Activated naive CD8-positive, alpha-beta T cell treated with anti-CD3 and anti-CD28 coated beads, Interleukin-2, amount 50 U/mL, for 24 hours (primary cell): ENCODE measurements around the gene SH2D3A.
"Not testable (repeated sequence)": the region's sequence is repeated elsewhere in the genome, so short reads cannot be mapped to it uniquely, and the experiment has no call there.

Source experiments
- ATAC-seq: fragments of 150-1000 bp; cut with Tn5 transposase; one replicate; pipeline ENCODE4 v1.10.0; 2021
- DNase-seq: peaks from one replicate; pipeline ENCODE4 v3.0.0; 2021
- H3K27ac Mint-ChIP-seq: one replicate; pipeline ENCODE4 v1.8.0; 2021; ENCODE audit warnings: mild to moderate bottlenecking, mixed read lengths
- H3K27me3 Mint-ChIP-seq: one replicate; pipeline ENCODE4 v1.8.0; 2021; ENCODE audit warnings: mixed read lengths
- H3K36me3 Mint-ChIP-seq: one replicate; pipeline ENCODE4 v1.8.0; 2021; ENCODE audit warnings: low read depth, mixed read lengths
- H3K4me1 Mint-ChIP-seq: one replicate; pipeline ENCODE4 v1.8.0; 2021; ENCODE audit warnings: mixed read lengths
- H3K4me3 Mint-ChIP-seq: one replicate; pipeline ENCODE4 v1.8.0; 2021; ENCODE audit warnings: mild to moderate bottlenecking, moderate library complexity, mixed read lengths
- H3K9me3 Mint-ChIP-seq: one replicate; pipeline ENCODE4 v1.8.0; 2021; ENCODE audit warnings: mixed read lengths

The SH2D3A gene

DNA sequence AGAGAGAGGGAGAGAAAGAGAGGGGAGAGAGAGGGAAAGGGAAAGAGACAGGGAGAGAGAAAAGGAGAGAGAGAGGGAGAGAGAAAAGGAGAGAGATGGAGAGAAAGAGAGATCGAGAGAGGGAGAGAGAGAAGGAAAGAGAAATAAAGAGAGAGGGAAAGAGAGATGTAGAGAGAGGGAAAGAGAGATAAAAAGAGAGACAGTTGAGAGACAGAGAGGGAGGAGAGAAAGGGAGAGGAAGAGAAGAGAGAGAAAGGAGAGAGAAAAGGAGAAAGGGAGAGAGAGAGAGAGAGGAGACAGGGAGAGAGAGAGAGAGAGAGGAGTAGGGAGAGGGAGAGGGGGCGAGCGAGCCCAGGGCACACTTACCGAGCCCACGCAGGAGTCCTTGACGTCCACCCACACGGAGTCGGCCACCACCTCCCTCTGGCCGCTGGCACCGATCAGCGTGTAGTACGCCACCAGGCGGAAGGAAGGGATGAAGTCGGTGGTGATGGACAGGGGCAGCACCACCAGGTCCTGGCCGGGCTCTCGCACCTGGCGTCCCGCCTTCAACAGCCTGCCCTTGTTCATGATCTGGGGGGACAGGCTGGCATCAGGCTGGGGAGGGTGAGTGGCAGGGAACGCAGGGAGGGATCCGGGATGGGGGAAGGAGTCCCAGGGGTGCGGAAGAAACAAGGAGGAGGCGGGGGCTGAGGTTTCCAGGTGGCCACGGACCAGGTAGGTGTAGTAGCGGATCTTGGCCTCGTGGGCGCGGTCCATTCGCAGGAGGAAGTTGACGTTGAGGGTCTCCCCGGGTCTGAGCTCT, 56.8 kb downstream of the SH2D3A start:
- ATAC-seq, result no peak
- H3K4me3 Mint-ChIP-seq, result no peak overlapping the region
- peaks cover 41% of the 10 kb centered on the region for H3K27me3 Mint-ChIP-seq
- no peaks in the 10 kb centered on the region for H3K9me3 Mint-ChIP-seq
- no peak overlapping the region for H3K27ac Mint-ChIP-seq
- H3K4me1 Mint-ChIP-seq, result peaks cover 10% of the 10 kb centered on the region
- peak; percentile 27 for DNase-seq
- no peaks in the 10 kb centered on the region for H3K36me3 Mint-ChIP-seq

DNA sequence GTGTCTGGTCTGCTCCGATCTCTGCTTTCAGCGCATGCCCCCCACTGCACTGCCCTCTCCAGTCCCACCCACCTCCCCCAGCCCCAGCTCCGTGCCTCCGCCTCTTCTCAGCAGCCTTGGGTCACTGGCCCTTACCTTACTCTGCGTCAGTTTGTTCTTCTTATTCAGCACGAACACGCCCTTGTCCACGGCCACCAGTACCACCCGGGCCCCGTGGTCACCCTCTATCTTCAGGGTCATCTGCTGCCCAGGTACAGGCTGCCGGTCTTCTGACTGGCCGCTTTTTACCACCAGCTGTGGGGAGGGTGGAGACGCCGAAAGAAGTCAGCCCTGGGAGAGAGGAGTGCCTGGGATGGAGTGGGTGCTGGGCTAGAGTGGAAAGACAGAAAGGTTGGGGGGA, 57.7 kb downstream of the SH2D3A start:
- H3K27me3 Mint-ChIP-seq, result peaks cover 41% of the 10 kb centered on the region

DNA sequence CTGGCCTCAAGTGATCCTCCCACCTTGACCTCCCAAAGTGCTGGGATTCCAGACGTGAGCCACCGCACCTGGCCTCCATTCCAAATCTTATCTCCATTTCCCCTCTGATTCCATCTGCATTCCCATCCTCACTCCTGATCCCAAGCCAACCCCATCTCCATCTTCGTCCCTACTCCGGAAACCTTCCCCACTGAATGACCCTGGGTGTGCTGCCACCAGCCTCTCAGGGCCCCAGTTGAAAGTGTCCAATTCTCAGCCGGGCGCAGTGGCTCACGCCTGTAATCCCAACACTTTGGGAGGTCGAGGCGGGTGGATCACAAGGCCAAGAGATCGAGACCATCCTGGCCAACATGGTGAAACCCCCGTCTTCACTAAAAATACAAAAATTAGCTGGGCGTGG, 58.3 kb downstream of the SH2D3A start:
- H3K27me3 Mint-ChIP-seq, result peaks cover 41% of the 10 kb centered on the region
- not testable (repeated sequence) for H3K4me3 Mint-ChIP-seq, ATAC-seq, H3K27ac Mint-ChIP-seq, H3K36me3 Mint-ChIP-seq, H3K9me3 Mint-ChIP-seq, H3K4me1 Mint-ChIP-seq, DNase-seq

More for the DNA sequence above, 57.7 kb downstream of the SH2D3A start:
- Mint-ChIP-seq H3K9me3 (no peaks in the 10 kb centered on the region), H3K4me1 (peaks cover 10% of the 10 kb centered on the region), H3K4me3 (no peak overlapping the region), H3K36me3 (no peaks in the 10 kb centered on the region), H3K27ac (no peak overlapping the region)
- ATAC-seq, result no peak
- DNase-seq, result no peak

DNA sequence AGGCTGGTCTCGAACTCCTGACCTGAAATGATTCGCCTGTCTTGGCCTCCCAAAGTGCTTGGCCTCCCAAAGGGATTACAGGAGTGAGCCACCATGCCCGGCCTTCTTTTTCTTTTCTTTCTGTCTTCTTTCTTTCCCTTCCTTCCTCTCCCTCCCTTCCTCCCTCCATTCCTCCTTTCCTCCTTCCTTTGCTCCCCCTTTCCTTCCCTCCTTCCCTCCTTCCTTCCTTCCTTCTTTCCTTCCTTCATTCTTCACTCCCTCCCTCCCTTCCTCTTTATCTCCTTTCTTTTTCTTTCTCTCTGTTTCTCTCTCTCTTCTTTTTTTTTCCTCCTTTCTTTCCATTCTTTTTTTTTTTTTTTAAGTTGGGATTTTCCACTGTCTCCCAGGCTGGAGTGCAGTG, 58.9 kb downstream of the SH2D3A start:
- Mint-ChIP-seq H3K27ac (no peak overlapping the region), H3K9me3 (no peaks in the 10 kb centered on the region), H3K4me3 (no peak overlapping the region), H3K27me3 (peaks cover 41% of the 10 kb centered on the region), H3K36me3 (no peaks in the 10 kb centered on the region), H3K4me1 (peaks cover 10% of the 10 kb centered on the region)
- no peak for DNase-seq
- no peak for ATAC-seq

- Mint-ChIP-seq H3K27ac (no peak overlapping the region), H3K27me3 (peaks cover 41% of the 10 kb centered on the region), H3K4me3 (no peak overlapping the region), H3K36me3 (no peaks in the 10 kb centered on the region), H3K4me1 (peaks cover 10% of the 10 kb centered on the region), H3K9me3 (no peaks in the 10 kb centered on the region)
- ATAC-seq (no peak), DNase-seq (no peak)
These were observed 59.6 kb downstream of the SH2D3A start for GRCh38 chr19:6707658-6708018.

- no peaks in the 10 kb centered on the region for H3K9me3 Mint-ChIP-seq
- no peak overlapping the region for H3K4me3 Mint-ChIP-seq
- peaks cover 10% of the 10 kb centered on the region for H3K4me1 Mint-ChIP-seq
These were observed 60.1 kb downstream of the SH2D3A start for GRCh38 chr19:6707011-6707657.

DNA sequence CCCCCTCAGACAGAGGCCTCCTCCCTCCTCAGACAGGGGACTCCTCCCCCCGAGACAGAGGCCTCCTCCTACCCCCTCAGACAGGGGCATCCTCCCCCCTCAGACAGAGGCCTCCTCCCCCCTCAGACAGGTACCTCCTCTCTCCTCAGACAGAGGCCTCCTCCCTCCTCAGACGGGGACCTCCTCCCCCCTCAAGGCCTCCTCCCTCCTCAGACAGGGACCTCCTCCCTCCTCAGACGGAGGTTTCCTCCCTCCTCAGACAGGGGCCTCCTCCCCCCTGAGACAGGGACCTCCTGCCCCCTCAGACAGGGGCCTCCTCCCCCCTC, 60.6 kb downstream of the SH2D3A start:
- Mint-ChIP-seq H3K4me1 (peaks cover 10% of the 10 kb centered on the region), H3K27me3 (peaks cover 41% of the 10 kb centered on the region), H3K36me3 (no peaks in the 10 kb centered on the region), H3K9me3 (no peaks in the 10 kb centered on the region), H3K4me3 (no peak overlapping the region), H3K27ac (no peak overlapping the region)
- no peak for DNase-seq
- no peak for ATAC-seq

More at GRCh38 chr19:6707011-6707657, 60.1 kb downstream of the SH2D3A start:
- Mint-ChIP-seq H3K36me3 (no peaks in the 10 kb centered on the region), H3K27me3 (peaks cover 41% of the 10 kb centered on the region), H3K27ac (no peak overlapping the region)
- ATAC-seq, result no peak
- no peak for DNase-seq

- Mint-ChIP-seq H3K36me3 (no peaks in the 10 kb centered on the region), H3K27me3 (peaks cover 36% of the 10 kb centered on the region), H3K27ac (no peak overlapping the region), H3K9me3 (no peaks in the 10 kb centered on the region), H3K4me3 (no peak overlapping the region), H3K4me1 (peaks cover 8% of the 10 kb centered on the region)
- no peak for DNase-seq
- no peak for ATAC-seq
These were observed 61.2 kb downstream of the SH2D3A start for GRCh38 chr19:6705931-6706632.
